ENCODE measurements around the gene MGRN1. TPM values are rescaled to one million over a fixed set of nuclear protein-coding genes. Genes with fewer than 3 reads are reported as not detected.
A peak's percentile ranks its signal among the peaks of the same experiment; 100 is the strongest.

Gene MGRN1
- total RNA-seq, 3 donors from 2014 or later: 26.7 to 28.5 (median 27.9) TPM

DNA sequence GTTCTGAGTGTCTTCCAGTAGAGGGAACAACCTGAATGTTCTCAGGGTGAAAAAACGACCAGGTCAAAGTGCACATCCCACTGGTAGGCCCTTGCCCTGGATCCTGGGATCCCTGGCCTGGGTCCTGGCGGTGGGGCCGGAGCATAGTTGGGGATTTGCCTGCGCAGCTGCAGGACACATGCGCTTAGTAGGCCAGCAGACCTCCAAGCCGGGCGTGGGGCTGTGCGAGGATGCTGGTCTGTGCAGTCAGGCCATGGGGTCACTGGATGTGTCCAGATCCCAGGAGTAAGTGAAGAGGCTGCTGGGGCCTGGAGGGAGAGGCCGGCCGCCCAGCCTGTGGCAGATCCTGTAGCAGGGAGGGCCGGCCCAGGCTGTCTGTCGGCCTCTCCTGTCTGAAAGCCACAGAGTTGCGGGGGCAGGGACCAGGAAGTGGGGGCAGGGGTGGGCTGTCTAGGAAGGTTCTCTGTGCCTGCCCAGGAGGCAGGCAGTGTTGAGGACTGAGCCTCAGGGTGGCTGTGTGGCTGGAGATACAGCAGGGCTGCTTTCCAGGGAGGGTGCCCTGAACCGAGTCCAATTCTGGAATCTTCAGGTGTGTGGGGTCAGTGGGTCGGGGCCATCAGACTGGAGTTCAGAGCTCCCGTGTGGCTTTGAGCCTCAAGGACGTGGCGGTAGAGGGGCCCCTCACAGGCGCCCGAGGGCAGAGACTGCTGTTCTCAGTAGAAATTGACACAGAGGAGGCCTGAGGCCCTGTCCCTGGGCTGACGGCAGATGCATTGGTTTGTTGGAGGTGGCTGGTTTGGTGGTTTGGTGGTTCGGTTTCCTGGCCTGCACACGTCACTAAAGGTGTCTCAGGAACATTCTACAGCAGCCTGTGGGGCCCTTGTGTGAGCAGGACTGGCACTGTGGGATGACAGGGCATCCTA is 51.5 kb downstream of the MGRN1 start:
- Histone ChIP-seq H3K4me1 (peaks cover 4 to 7% of the 10 kb centered on the region in 2 donors), H3K27ac (peak overlapping the region in 1 of 2 donors; percentile 65), H3K36me3 (no peaks in the 10 kb centered on the region), H3K27me3 (no peaks in the 10 kb centered on the region), H3K9me3 (no peaks in the 10 kb centered on the region), H3K4me3 (no peak overlapping the region)
- TF ChIP-seq, protein P1, sequence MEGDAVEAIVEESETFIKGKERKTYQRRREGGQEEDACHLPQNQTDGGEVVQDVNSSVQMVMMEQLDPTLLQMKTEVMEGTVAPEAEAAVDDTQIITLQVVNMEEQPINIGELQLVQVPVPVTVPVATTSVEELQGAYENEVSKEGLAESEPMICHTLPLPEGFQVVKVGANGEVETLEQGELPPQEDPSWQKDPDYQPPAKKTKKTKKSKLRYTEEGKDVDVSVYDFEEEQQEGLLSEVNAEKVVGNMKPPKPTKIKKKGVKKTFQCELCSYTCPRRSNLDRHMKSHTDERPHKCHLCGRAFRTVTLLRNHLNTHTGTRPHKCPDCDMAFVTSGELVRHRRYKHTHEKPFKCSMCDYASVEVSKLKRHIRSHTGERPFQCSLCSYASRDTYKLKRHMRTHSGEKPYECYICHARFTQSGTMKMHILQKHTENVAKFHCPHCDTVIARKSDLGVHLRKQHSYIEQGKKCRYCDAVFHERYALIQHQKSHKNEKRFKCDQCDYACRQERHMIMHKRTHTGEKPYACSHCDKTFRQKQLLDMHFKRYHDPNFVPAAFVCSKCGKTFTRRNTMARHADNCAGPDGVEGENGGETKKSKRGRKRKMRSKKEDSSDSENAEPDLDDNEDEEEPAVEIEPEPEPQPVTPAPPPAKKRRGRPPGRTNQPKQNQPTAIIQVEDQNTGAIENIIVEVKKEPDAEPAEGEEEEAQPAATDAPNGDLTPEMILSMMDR (IDR thresholded peaks at IDR 0.05): no peak
- TF ChIP-seq POLR2AphosphoS5 (IDR thresholded peaks at IDR 0.05): no peak
- no peak for TF ChIP-seq POLR2A (IDR thresholded peaks at IDR 0.05)
- DNase-seq (ENCODE audit: low spot score in 2 of 2): no peak
- intact Hi-C loops (cut with DNase I; ENCODE audit: low total_unique reads): no loop called here

GRCh38 chr16:4676831-4677230 is 52.2 kb downstream of the MGRN1 start:
- Histone ChIP-seq H3K9me3 (no peaks in the 10 kb centered on the region), H3K4me1 (peaks cover 4 to 8% of the 10 kb centered on the region in 2 donors), H3K27ac (peak overlapping the region in 1 of 2 donors; percentile 65), H3K36me3 (no peaks in the 10 kb centered on the region), H3K27me3 (no peaks in the 10 kb centered on the region), H3K4me3 (no peak overlapping the region)
- intact Hi-C loops (cut with DNase I; ENCODE audit: low total_unique reads): no loop called here
- no peak for DNase-seq (ENCODE audit: low spot score in 2 of 2)
- TF ChIP-seq, protein P1 (IDR thresholded peaks at IDR 0.05): no peak
- TF ChIP-seq POLR2AphosphoS5 (IDR thresholded peaks at IDR 0.05): no peak
- TF ChIP-seq POLR2A (IDR thresholded peaks at IDR 0.05): no peak

DNA sequence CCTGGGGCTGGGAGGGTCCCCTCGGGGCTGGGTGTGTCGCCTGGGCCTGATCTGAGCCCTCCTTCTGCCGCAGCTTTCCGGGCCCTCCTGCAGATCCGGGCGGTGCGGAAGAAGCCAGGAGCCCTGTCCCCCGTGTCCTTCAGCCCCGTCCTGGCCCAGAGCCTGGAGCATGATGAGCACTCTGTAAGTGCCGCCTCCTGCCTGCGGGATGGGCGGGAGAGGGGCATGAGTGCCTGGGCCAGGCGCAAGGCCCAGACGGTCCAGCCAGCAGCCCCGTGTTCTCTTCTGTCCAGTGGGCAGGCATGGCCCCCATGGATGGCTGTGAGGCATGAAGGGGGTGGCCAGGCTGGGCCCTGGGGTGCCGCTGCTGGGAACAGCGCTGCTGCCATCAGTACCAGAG is 52.8 kb downstream of the MGRN1 start:
- intact Hi-C loops (cut with DNase I; ENCODE audit: low total_unique reads): no loop called here
- H3K4me3 ChIP-seq: no peak overlapping the region
- no peaks in the 10 kb centered on the region for H3K27me3 ChIP-seq
- no peaks in the 10 kb centered on the region for H3K36me3 ChIP-seq
- H3K27ac ChIP-seq: no peak overlapping the region
- no peaks in the 10 kb centered on the region for H3K9me3 ChIP-seq
- H3K4me1 ChIP-seq: peaks cover 4 to 8% of the 10 kb centered on the region in 2 donors
- DNase-seq (ENCODE audit: low spot score in 2 of 2): no peak
- TF ChIP-seq POLR2A (IDR thresholded peaks at IDR 0.05) (no peak), POLR2AphosphoS5 (IDR thresholded peaks at IDR 0.05) (no peak)
- TF ChIP-seq, protein P1 (IDR thresholded peaks at IDR 0.05): no peak

DNA sequence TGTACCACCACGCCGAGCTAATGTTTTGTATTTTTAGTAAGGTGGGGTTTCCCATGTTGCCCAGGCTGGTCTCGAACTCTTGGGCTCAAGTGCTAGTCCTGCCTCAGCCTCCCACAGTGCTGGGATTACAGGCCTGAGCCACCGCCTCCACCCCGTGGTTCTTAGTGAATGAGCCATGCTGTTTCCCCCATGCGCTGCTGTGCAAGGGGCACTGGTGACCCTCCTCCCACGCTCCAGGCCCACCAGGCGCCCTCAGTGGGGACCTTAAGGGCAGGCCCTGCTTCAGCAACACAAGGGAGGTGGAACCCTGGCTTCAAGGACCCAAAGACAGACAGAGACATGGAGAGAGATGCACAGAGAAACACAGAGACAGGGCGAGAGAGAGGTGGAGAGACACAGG is 53.4 kb downstream of the MGRN1 start:
- H3K27ac ChIP-seq: no peak overlapping the region
- H3K27me3 ChIP-seq: no peaks in the 10 kb centered on the region
- H3K4me1 ChIP-seq: peaks cover 4 to 8% of the 10 kb centered on the region in 2 donors
- H3K36me3 ChIP-seq: no peaks in the 10 kb centered on the region
- TF ChIP-seq, protein P1 (IDR thresholded peaks at IDR 0.05): no peak
- TF ChIP-seq POLR2AphosphoS5 (IDR thresholded peaks at IDR 0.05): no peak
- TF ChIP-seq POLR2A (IDR thresholded peaks at IDR 0.05): no peak
- DNase-seq (ENCODE audit: low spot score in 2 of 2): no peak
- no peaks in the 10 kb centered on the region for H3K9me3 ChIP-seq
- H3K4me3 ChIP-seq: no peak overlapping the region
- intact Hi-C loops (cut with DNase I; ENCODE audit: low total_unique reads): no loop called here

- no peaks in the 10 kb centered on the region for H3K36me3 ChIP-seq
- DNase-seq (ENCODE audit: low spot score in 2 of 2): no peak
- H3K27ac ChIP-seq: peak overlapping the region in 1 of 2 donors; percentile 82
- H3K27me3 ChIP-seq: no peaks in the 10 kb centered on the region
- intact Hi-C loops (cut with DNase I; ENCODE audit: low total_unique reads): no loop called here
- peaks cover 4 to 8% of the 10 kb centered on the region in 2 donors for H3K4me1 ChIP-seq
- no peaks in the 10 kb centered on the region for H3K9me3 ChIP-seq
- TF ChIP-seq POLR2AphosphoS5 (IDR thresholded peaks at IDR 0.05) (no peak), POLR2A (IDR thresholded peaks at IDR 0.05) (no peak)
- TF ChIP-seq, protein P1 (IDR thresholded peaks at IDR 0.05): no peak
- no peak overlapping the region for H3K4me3 ChIP-seq
Measured at GRCh38 chr16:4678596-4678995, 54.0 kb downstream of the MGRN1 start.
